Measurements from ENCODE around the gene DNAH17.

- TF ChIP-seq EZH2 (IDR thresholded peaks at IDR 0.05; ENCODE audit: borderline replicate concordance, low read depth, low read length, severe bottlenecking) (no peak), POLR2AphosphoS5 (IDR thresholded peaks at IDR 0.05; ENCODE audit: insufficient read depth, low read depth, low read length) (no peak), CTCF (IDR thresholded peaks at IDR 0.05; ENCODE audit: extremely low read depth in 1 of 2, insufficient read depth in 1 of 2, low read depth in 1 of 2, low read length in 2 of 2) (no peak), POLR2A (IDR thresholded peaks at IDR 0.05; ENCODE audit: low read depth, low read length) (no peak), MAX (IDR thresholded peaks at IDR 0.05; ENCODE audit: insufficient read depth, insufficient read length) (no peak), GATA2 (IDR thresholded peaks at IDR 0.05; ENCODE audit: insufficient read depth, insufficient read length, low read depth, low read length) (no peak)
Measured at GRCh38 chr17:78392295-78392694, 184.9 kb downstream of the DNAH17 start.

Data from endothelial cell of umbilical vein (primary cell).